Measurements from ENCODE around the gene DDC.

- TF ChIP-seq CTCF (IDR thresholded peaks at IDR 0.05), result no peak
- no peak for TF ChIP-seq POLR2A (IDR thresholded peaks at IDR 0.05)
- TF ChIP-seq EP300 (IDR thresholded peaks at IDR 0.05), result no peak
Measured at GRCh38 chr7:50476953-50477625, 88.1 kb downstream of the DDC start.

Data from ovary (tissue), 3 donors.